NCI-H526 (cell line): ENCODE data around the gene RAPGEF1.
"Not testable (repeated sequence)": the region's sequence is repeated elsewhere in the genome, so short reads cannot be mapped to it uniquely, and the experiment has no call there.

ENCODE experiments used
- DNase-seq, 2 experiments: peaks; one replicate each; lab custom pipeline; 2025; lab: John Stamatoyannopoulos, UW

Gene RAPGEF1

GRCh38 chr9:131559421-131560000, 180.4 kb downstream of the RAPGEF1 start:
- no peak for DNase-seq

GRCh38 chr9:131557855-131558548, 181.9 kb downstream of the RAPGEF1 start:
- no peak for DNase-seq

GRCh38 chr9:131555841-131556673, 183.8 kb downstream of the RAPGEF1 start:
- no peak for DNase-seq

- DNase-seq, result no peak
Observed at GRCh38 chr9:131554843-131555351, 185.0 kb downstream of the RAPGEF1 start.

GRCh38 chr9:131554087-131554842, 185.6 kb downstream of the RAPGEF1 start:
- no peak for DNase-seq

GRCh38 chr9:131552030-131552429, 187.8 kb downstream of the RAPGEF1 start:
- no peak for DNase-seq

GRCh38 chr9:131550465-131550864, 189.4 kb downstream of the RAPGEF1 start:
- DNase-seq, result not testable (repeated sequence)

GRCh38 chr9:131549186-131549585, 190.7 kb downstream of the RAPGEF1 start:
- not testable (repeated sequence) for DNase-seq

GRCh38 chr9:131546336-131547084, 193.4 kb downstream of the RAPGEF1 start:
- peak; percentile 47 to 68 for DNase-seq

- peak in 1 of 2 experiments; percentile 39 for DNase-seq
Observed at GRCh38 chr9:131545786-131546335, 194.0 kb downstream of the RAPGEF1 start.

- DNase-seq, result peak; percentile 27 to 85
Observed at GRCh38 chr9:131545003-131545785, 194.7 kb downstream of the RAPGEF1 start, which contains the start of gene PRRT1B. Gene PRRT1B (plus strand): TSS chr9:131545523. CDS start chr9:131545616, 93 bp downstream.

- no peak for DNase-seq
Observed at GRCh38 chr9:131543141-131543540, 196.7 kb downstream of the RAPGEF1 start.

GRCh38 chr9:131539223-131539923, 200.5 kb downstream of the RAPGEF1 start:
- DNase-seq, result no peak

GRCh38 chr9:131537946-131538345, 201.9 kb downstream of the RAPGEF1 start:
- DNase-seq, result no peak

- no peak for DNase-seq
Observed at GRCh38 chr9:131534721-131535237, 205.1 kb downstream of the RAPGEF1 start.

GRCh38 chr9:131530920-131531832, 208.7 kb downstream of the RAPGEF1 start, which contains the start of gene UCK1:
Gene UCK1 (minus strand): TSS chr9:131531263. CDS start chr9:131531174, 89 bp downstream.
- peak; percentile 8 to 86 for DNase-seq

GRCh38 chr9:131530546-131530919, 209.3 kb downstream of the RAPGEF1 start:
- peak; percentile 10 to 52 for DNase-seq
